Activated CD4-positive, alpha-beta T cell treated with anti-CD3 and anti-CD28 coated beads, Interleukin-2, amount 50 U/mL, for 24 hours (primary cell): ENCODE results near the gene DNAJB12.
"Not testable (repeated sequence)": the region's sequence is repeated elsewhere in the genome, so short reads cannot be mapped to it uniquely, and the experiment has no call there.

ENCODE experiments used
- DNase-seq, 2 donors: peaks; one replicate each; pipeline ENCODE4 v3.0.0-alpha.2; 2020; ENCODE audit warnings: low read depth in 1 of 2, low spot score in 1 of 2

Gene DNAJB12

DNA sequence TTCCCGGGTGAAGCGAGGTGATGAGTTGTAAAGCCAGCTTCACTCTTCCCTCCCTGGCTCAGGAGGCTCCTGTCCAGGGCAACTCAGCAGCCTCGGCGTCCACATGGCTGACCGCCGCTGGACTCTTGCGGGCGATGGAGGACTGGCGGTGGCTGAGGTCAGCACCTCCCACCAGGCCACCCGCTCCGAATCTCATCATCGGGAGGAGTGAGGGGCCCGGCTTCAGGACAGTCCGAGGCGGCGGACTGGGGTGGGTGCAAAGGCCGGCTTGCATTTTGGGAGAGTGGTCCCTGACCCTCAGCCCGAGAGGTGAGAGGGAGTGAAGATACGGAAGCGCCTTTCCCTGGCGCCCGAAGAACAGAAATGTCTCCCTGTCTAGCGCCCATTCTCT lies 759 bp downstream of the DNAJB12 start:
- DNase-seq = no peak

GRCh38 chr10:72353028-72353964 lies 1.4 kb downstream of the DNAJB12 start:
- DNase-seq = no peak

DNA sequence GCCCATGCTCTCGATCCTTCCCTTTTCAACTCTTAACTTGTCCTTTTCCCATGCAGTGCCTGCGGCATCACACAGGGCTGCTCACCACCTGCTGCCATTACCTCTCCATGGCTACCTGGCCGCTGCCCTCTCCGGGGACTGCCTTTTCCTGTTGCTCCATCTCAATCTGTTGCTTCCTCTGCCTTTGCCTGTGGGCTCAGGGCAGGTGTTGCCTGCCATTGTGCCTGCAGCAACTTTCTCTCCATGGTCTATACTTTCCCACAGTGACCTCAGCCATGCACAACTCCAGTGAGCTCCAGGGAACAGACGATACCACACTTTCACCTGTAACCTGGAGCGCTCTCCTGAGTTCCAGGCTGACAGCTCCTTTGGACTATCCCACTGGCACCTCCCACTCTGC lies 3.2 kb downstream of the DNAJB12 start:
- DNase-seq = no peak

DNA sequence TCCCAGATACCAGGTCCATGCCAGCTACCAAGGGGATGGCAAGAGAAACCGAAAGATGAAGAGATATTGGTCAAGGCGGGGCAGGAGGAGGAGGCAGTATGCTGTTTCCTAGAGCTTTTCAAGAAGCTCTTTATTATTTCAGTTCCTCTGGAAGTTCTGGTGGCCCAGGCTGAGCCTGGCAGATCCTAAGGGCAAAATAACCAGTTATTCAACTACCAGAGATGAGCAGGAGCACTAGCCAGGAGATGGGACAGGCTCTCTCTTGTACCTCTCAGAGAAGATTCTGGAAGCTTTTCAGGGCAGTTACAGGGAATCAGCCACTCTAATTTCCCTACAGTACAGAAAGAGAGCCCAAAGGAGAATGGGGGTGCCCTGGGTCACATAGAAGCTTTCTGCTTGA lies 5.3 kb downstream of the DNAJB12 start:
- no peak for DNase-seq

DNA sequence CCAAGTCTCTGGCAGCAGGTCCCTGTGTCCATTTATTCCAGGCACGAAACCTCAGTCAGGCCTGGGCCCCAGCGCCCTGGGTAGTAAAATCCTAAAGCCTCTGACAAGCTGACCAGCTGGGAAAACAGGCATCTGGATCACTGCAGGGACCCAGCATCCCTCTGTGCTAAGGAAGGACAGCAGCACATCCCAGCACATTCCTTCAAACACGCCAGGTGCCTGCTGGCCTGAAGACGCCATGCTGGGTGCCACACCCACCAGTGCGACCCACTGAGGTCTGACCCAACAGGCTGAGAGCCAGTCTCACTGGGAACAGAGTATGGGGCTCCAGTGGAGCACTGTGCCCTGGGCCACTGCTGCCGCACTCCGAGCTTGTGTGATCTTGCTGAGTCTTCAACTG lies 6.4 kb downstream of the DNAJB12 start:
- DNase-seq = no peak

GRCh38 chr10:72346117-72346516 lies 8.6 kb downstream of the DNAJB12 start:
- DNase-seq = not testable (repeated sequence)

DNA sequence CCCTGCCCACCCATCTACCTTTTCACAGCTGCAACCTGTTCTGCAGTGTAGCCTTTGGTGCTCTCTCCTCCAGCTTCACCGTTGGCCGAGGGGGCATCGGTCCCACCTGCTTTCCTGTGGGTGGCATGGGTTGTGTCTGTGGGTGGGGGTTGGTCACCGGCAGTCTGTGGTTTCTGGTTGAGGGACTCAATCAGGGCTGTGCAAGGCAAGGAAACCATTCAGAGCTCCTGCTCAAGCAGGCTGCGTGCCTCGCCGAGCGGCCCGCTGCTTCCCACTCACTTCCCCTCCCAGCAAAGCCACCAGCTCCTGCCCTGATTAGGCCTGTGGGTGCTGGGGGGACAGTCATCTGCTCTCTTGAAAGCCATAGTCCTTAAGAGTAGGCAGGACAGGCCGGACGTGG lies 9.8 kb downstream of the DNAJB12 start:
- DNase-seq = no peak

GRCh38 chr10:72342911-72343310 lies 11.8 kb downstream of the DNAJB12 start:
- DNase-seq = no peak

DNA sequence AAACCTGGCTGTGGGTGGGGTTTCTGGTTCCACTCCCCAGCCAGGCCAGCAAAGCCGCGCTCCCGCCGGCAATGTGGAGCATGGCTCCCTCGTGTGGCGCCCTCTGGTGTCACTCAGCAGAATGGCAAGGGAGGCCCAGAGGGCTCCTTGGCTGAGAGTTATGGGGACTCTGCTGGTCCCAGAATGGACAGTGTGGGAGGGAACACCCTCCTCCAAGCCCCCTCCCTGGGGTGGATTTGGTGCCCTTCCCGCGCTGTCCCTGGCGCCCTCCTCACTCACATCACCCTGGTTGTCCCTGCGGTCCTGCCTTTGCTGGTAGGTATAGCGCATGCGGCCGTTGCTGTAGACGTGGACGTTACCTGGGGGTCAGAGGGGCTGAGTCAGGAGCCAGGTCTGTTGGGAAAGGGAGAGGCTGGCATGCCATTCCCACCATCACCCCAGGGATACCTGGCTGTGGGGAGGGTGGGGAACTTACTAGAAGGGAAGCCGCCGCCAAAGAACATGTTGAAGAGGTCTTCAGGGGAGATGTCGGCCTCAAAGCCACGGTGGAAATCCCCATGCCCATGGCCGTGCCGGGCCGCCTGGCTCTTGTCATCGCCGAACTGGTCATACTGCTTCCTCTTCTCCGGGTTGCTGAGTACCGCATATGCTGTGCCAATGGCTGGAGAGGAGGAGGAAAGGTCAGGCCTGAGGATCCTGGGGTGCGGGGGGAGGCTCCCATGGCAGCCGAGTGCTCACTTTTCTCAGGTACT lies 14.0 kb downstream of the DNAJB12 start:
- DNase-seq = peak; percentile 63 to 73

DNA sequence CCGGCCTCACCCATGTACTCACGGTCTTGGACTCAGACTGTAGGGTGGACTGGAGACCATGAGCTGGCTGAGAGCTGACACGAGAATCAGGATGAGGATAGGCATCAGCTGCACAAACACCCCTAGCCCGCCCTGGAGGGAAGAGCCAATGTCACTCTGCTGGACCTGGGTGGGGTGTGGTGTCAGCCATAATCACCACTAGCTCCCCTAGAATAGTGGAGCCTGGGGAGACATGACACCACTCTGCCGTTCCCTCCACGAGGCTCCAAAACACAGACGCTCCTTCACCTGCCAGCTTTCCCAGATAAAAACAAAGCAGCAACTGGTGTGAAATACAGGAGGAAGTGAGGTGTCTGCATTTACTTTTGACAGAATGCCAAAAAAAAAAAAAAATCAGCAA lies 16.5 kb downstream of the DNAJB12 start:
- DNase-seq = no peak

DNA sequence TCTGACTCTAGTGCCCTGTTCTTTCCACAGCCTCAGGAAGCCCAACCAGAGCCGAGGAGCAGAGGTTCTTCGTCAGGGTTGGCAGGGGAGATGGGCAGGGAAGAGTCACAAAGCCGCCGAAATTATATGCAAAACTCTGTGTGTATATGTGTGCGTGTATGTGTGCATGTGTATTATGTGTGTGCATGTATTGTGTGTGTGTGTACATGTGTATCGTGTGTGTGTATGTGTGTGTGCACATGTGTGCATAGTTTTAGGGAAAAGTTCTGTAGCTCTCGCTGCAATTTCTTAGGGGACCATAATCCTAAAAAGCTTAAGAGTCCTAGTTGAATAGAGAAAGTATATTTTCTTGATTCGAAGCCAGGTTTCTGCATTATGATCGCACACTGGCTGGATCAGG lies 17.0 kb downstream of the DNAJB12 start:
- no peak for DNase-seq

DNA sequence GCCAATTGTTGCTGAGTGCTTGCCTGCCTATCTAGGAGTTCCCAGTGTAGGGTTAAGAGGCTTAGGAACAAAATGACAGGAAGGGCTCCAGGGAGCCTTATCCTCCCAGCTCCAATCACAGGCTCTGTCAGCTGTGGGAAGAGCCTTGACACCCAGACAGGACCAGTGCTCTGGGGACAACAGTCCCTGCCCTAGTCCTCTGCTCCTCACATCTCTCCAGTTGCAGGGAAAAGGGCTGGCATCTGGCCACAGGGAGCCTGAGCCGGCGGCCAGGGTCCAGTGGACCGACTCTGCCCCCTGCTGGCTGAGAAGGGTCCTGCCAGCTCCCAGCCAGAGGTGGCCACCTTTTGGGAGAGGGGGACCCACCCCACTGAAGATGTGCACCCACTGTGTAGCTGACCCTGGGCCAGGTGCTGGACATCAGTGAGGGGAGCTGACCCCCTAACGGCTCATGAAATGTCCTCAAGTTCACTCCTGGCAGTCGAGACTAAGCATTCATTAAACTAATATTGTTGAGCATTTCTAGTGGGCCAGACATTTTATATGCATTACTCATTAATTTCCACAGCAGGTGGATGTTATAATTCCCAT lies 17.6 kb downstream of the DNAJB12 start:
- DNase-seq = no peak

- no peak for DNase-seq
Measured at GRCh38 chr10:72336259-72337038, 18.3 kb downstream of the DNAJB12 start.

GRCh38 chr10:72335394-72336258 lies 19.1 kb downstream of the DNAJB12 start:
- no peak for DNase-seq

DNA sequence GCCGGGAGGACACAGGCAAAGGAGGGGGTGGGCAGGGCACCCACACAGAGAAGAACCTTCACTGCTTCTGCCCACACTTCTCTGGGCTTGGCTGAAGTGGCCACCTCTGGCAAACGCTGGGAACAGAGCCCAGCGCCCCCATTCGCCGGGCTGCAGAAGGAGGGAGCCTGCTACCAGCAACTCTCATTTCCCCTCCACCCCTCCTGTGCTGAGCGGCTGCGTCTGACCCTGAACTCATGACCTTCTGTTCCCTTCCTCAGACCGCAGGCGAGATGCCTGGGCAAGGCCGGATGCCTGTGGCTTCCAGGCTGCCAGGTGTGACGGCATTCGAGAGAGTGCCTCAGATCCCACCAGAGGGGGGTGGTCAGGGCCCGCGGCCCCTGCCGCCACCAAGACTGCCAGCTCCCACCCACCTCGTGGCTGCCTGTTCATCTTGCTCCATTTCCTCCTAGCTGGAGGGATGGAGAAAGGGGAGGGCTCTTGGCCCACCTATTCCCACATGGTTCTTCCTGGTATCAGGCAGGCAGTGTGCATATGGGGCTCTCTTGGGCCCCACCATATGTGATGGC lies 19.8 kb downstream of the DNAJB12 start:
- DNase-seq = peak in 1 of 2 donors; percentile 64

DNA sequence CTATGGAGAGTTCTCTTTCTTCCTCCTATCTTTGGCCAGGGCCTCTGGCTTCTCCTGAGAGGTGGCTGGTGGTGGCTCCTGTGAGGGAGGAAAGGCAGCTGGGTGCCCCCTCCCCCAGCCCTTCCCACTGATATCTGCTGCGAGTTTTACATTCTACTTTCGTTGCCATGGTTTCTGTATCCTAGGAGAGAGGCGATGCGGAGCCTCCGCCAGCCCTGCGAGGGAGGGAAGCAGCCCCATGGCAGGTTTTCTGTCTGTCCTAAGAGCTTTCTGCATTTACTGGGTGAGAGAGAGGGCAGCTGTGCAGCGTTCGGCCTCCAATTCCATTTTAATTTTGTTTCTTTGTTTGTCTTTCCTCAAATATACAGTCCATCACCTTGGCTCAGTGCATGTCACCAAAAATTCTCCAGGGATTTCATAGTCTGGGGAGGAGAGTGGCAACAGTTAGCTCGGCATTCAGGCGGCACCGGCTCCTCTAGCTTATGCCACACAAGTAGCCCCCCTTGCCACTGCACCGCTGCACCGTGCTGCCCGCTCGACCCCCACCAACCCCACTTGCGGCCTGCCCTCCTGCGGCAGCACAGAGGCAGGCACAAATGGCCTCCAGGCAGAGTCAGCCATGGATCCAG lies 20.4 kb downstream of the DNAJB12 start:
- DNase-seq = no peak

- no peak for DNase-seq
Measured at GRCh38 chr10:72333112-72334015, 21.4 kb downstream of the DNAJB12 start.

- DNase-seq = no peak
Measured at GRCh38 chr10:72332423-72333111, 22.2 kb downstream of the DNAJB12 start.
